Panc1 (cell line): ENCODE results near the gene SSH3. TPM values are rescaled to one million over a fixed set of nuclear protein-coding genes. Genes with fewer than 3 reads are reported as not detected.

Experiments used
- ATAC-seq: fragments of 200-7000 bp; cut with Tn5 transposase; 2 replicates; pipeline ENCODE4 v1.9.1; 2020; ENCODE audit warnings: mild to moderate bottlenecking, moderate library complexity
- BruUV-seq: library from RNA; stranded (reverse); fragments of 400-500 nt; replicated peaks from 2 replicates; lab custom pipeline; 2021; lab: Mats Ljungman, UMichigan
- CTCF ChIA-PET: fragments of 300-600 bp; sonication (Branson Sonifier 250); formaldehyde crosslinking; loops from one replicate; lab custom pipeline; 2022; ENCODE audit warnings: antibody characterized with exemption; lab: Charles Lee
- POLR2A ChIA-PET: fragments of 300-600 bp; sonication (Branson Sonifier 250); formaldehyde crosslinking; loops from one replicate; lab custom pipeline; 2022; ENCODE audit warnings: antibody characterized with exemption; lab: Charles Lee
- DNase-seq: peaks from one replicate; pipeline ENCODE4 v3.0.0-alpha.2; 2010; ENCODE audit warnings: low read depth, low spot score
- H3K27ac ChIP-seq: 2 replicates; pipeline ENCODE4 v1.5.1; 2011; ENCODE audit warnings: mild to moderate bottlenecking, low read length, inconsistent platforms
- H3K27me3 ChIP-seq: fragments of 200-500 bp; sonication (Bioruptor generic); 2 replicates; pipeline ENCODE4 v1.6.0; 2014; ENCODE audit warnings: low read length, inconsistent platforms; ENCODE audit not compliant: control insufficient read depth, insufficient read depth
- H3K36me3 ChIP-seq: fragments of 200-500 bp; sonication (Bioruptor generic); 2 replicates; pipeline ENCODE4 v1.5.1; 2014; ENCODE audit warnings: inconsistent platforms, mild to moderate bottlenecking, low read length, moderate library complexity; ENCODE audit not compliant: control insufficient read depth, insufficient read depth
- H3K4me1 ChIP-seq: 2 replicates; pipeline ENCODE4 v1.5.1; 2011; ENCODE audit warnings: inconsistent platforms, mild to moderate bottlenecking, low read length, moderate library complexity; ENCODE audit not compliant: control insufficient read depth, insufficient read depth
- H3K4me3 ChIP-seq, 2 experiments: 2 replicates each; pipeline ENCODE4 v1.5.1; 2011 to 2012; ENCODE audit warnings: low read depth in 2 of 2, low read length in 2 of 2, mild to moderate bottlenecking in 2 of 2, inconsistent platforms in 1 of 2, moderate library complexity in 1 of 2
- H3K9me3 ChIP-seq: fragments of 200-500 bp; sonication (Bioruptor generic); 2 replicates; pipeline ENCODE4 v1.5.1; 2014; ENCODE audit warnings: low read depth, mild to moderate bottlenecking, inconsistent platforms, low read length, moderate library complexity; ENCODE audit not compliant: control insufficient read depth, insufficient read depth
- POLR2AphosphoS5 ChIP-seq: IDR thresholded peaks from 2 replicates; pipeline ENCODE4 v1.6.1; 2012; ENCODE audit warnings: mild to moderate bottlenecking, low read depth, low read length, moderate library complexity
- SIN3A ChIP-seq: IDR thresholded peaks from 2 replicates; pipeline ENCODE4 v1.6.1; 2012; ENCODE audit warnings: low read depth, mild to moderate bottlenecking, low read length, moderate library complexity, borderline replicate concordance; ENCODE audit not compliant: insufficient read depth
- TCF7L2 ChIP-seq: IDR thresholded peaks from 2 replicates; pipeline ENCODE4 v1.6.1; 2011; ENCODE audit warnings: mild to moderate bottlenecking, low read depth, low read length, inconsistent platforms
- in situ Hi-C: cut with HindIII; loops from 2 replicates; pipeline ENCODE4 v1.10.0; 2016; ENCODE audit warnings: low sequenced_read_pairs, low pct_unique_long_range_greater_than_20kb
- intact Hi-C: fragments of 100-400 bp; cut with micrococcal nuclease; formaldehyde crosslinking; loops from one replicate; pipeline ENCODE4 v1.10.0; 2022; ENCODE audit not compliant: unreplicated experiment
- total RNA-seq: library from RNA; stranded (reverse); gene quantifications from one replicate; pipeline ENCODE4 v1.2.1, GENCODE V29; 2021; ENCODE audit not compliant: unreplicated experiment
- TF ChIP-seq, protein P1 (sequence below): fragments of 450-650 bp; IDR thresholded peaks from 2 replicates; pipeline ENCODE4 v1.5.1; 2017; ENCODE audit warnings: mild to moderate bottlenecking
- TF ChIP-seq, protein P2 (sequence below), 2 experiments: IDR thresholded peaks; 2 replicates each; pipeline ENCODE4 v1.6.1; 2011 to 2012; ENCODE audit warnings: low read depth in 2 of 2, control low read depth in 1 of 2, low read length in 1 of 2, mild to moderate bottlenecking in 1 of 2, moderate library complexity in 1 of 2; ENCODE audit not compliant: insufficient read depth in 1 of 2

Gene SSH3
- total RNA-seq, 1 experiment from 2014 or later = 79.8 TPM

DNA sequence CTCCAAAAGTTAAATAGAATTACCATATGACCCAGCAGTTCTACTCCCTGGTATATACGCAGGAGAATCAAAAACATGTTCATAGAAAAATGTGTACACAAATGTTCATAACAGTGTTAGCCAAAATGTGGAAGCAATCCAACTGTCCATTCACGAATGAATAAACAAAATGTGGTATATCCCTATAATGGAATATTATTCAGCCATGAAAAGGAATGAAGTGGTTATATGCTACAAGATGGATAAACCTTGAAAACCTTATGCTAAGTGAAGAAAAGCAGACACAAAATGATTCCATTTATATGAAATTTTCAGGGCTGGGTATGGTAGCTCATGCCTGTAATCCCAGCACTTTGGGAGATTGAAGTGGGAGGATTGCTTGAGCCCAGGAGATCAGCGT lies 33.9 kb downstream of the SSH3 start:
- Histone ChIP-seq H3K36me3 (no peaks in the 10 kb centered on the region), H3K4me3 (no peak overlapping the region), H3K4me1 (no peaks in the 10 kb centered on the region), H3K9me3 (no peaks in the 10 kb centered on the region), H3K27ac (no peak overlapping the region), H3K27me3 (no peaks in the 10 kb centered on the region)
- no TSS peak for BruUV-seq
- ChIA-PET POLR2A (no interaction called here), CTCF (interaction anchor here (1.2 kb wide), 1 partner anchor 45 kb away, joined by 6 read pairs; no protein-coding TSS in a partner anchor)
- ATAC-seq (no peak), DNase-seq (no peak)
- intact Hi-C loops (no loop called here), in situ Hi-C loops (no loop called here)
- no peak for TF ChIP-seq POLR2AphosphoS5
- no peak for TF ChIP-seq TCF7L2
- TF ChIP-seq SIN3A = no peak
- TF ChIP-seq, protein P1, sequence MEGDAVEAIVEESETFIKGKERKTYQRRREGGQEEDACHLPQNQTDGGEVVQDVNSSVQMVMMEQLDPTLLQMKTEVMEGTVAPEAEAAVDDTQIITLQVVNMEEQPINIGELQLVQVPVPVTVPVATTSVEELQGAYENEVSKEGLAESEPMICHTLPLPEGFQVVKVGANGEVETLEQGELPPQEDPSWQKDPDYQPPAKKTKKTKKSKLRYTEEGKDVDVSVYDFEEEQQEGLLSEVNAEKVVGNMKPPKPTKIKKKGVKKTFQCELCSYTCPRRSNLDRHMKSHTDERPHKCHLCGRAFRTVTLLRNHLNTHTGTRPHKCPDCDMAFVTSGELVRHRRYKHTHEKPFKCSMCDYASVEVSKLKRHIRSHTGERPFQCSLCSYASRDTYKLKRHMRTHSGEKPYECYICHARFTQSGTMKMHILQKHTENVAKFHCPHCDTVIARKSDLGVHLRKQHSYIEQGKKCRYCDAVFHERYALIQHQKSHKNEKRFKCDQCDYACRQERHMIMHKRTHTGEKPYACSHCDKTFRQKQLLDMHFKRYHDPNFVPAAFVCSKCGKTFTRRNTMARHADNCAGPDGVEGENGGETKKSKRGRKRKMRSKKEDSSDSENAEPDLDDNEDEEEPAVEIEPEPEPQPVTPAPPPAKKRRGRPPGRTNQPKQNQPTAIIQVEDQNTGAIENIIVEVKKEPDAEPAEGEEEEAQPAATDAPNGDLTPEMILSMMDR = no peak
- TF ChIP-seq, protein P2, sequence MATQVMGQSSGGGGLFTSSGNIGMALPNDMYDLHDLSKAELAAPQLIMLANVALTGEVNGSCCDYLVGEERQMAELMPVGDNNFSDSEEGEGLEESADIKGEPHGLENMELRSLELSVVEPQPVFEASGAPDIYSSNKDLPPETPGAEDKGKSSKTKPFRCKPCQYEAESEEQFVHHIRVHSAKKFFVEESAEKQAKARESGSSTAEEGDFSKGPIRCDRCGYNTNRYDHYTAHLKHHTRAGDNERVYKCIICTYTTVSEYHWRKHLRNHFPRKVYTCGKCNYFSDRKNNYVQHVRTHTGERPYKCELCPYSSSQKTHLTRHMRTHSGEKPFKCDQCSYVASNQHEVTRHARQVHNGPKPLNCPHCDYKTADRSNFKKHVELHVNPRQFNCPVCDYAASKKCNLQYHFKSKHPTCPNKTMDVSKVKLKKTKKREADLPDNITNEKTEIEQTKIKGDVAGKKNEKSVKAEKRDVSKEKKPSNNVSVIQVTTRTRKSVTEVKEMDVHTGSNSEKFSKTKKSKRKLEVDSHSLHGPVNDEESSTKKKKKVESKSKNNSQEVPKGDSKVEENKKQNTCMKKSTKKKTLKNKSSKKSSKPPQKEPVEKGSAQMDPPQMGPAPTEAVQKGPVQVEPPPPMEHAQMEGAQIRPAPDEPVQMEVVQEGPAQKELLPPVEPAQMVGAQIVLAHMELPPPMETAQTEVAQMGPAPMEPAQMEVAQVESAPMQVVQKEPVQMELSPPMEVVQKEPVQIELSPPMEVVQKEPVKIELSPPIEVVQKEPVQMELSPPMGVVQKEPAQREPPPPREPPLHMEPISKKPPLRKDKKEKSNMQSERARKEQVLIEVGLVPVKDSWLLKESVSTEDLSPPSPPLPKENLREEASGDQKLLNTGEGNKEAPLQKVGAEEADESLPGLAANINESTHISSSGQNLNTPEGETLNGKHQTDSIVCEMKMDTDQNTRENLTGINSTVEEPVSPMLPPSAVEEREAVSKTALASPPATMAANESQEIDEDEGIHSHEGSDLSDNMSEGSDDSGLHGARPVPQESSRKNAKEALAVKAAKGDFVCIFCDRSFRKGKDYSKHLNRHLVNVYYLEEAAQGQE (IDR thresholded peaks at IDR 0.05; ENCODE audit: insufficient read depth in 1 of 2, low read depth in 2 of 2, low read length in 1 of 2) = no peak

DNA sequence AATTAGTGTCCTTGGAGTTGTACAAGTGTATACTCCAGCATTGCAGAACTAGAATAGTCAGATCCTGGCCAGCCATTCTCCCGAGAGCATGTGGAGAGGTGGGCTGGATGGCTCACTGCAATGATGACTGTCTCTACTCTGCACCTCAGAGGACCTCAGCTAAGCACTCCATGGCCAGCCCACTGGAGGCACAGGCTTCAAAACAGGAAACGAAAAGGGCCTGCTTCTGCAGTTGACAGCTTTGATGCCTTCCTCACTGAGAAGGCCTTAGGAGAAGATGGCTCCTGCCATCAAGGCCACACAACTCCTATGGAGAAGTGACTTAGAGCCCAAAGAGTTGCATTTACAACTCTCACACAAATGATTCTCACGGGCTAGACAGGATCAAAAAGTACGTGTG lies 40.9 kb downstream of the SSH3 start:
- H3K4me3 ChIP-seq = no peak overlapping the region
- CTCF ChIA-PET = interaction anchor here (0.6 to 2.1 kb wide), 3 partner anchors 38 to 92 kb away, joined by 3 to 6 read pairs (median 4); no protein-coding TSS in a partner anchor
- no peaks in the 10 kb centered on the region for H3K9me3 ChIP-seq
- BruUV-seq = no TSS peak
- no peaks in the 10 kb centered on the region for H3K27me3 ChIP-seq
- no peaks in the 10 kb centered on the region for H3K36me3 ChIP-seq
- in situ Hi-C loops = no loop called here
- H3K4me1 ChIP-seq = 0 out of 2 replicates have a peak, but pooled peaks cover 2% of the 10 kb centered on the region
- intact Hi-C loops = no loop called here
- POLR2A ChIA-PET = interaction anchor here (0.7 kb wide), 1 partner anchor 30 kb away, joined by 7 read pairs; no protein-coding TSS in a partner anchor
- ATAC-seq (no peak), DNase-seq (no peak)
- TF ChIP-seq POLR2AphosphoS5 = no peak
- no peak for TF ChIP-seq TCF7L2
- no peak for TF ChIP-seq SIN3A
- H3K27ac ChIP-seq = no peak overlapping the region
